HepG2 (cell line): Measurements from ENCODE around the gene PHB1. TPM values are rescaled to one million over a fixed set of nuclear protein-coding genes. Genes with fewer than 3 reads are reported as not detected.

ENCODE experiments used
- ATAC-seq: fragments of 200-7000 bp; cut with Tn5 transposase; 3 replicates; pipeline ENCODE4 v1.9.1; 2020; ENCODE audit warnings: mild to moderate bottlenecking, moderate library complexity
- BruUV-seq: library from RNA; stranded (reverse); fragments of 400-500 nt; replicated peaks from 2 replicates; lab custom pipeline; 2021; lab: Mats Ljungman, UMichigan
- CTCF ChIA-PET: fragments of 300-600 bp; formaldehyde crosslinking; extraction: SDS; loops from one replicate; lab custom pipeline; 2021; ENCODE audit warnings: low total read pairs, inconsistent platforms, low intra/inter-chr PET ratio; lab: Yijun Ruan, JAX
- POLR2A ChIA-PET: fragments of 350-600 bp; sonication (Branson Sonifier 250); formaldehyde crosslinking; loops from one replicate; lab custom pipeline; 2020; ENCODE audit warnings: antibody characterized with exemption, inconsistent platforms; lab: Yijun Ruan, JAX
- DNase-seq: peaks from one replicate; pipeline ENCODE4 v3.0.0-alpha.2; 2015; ENCODE audit warnings: low spot score
- FAIRE-seq: peaks from 3 replicates; lab custom pipeline; 2011; peaks lifted over from hg19 to GRCh38; lab: Jason Lieb, UNC
- H2AFZ ChIP-seq: one replicate; pipeline ENCODE4 v1.6.1; 2011; ENCODE audit warnings: low read length, inconsistent platforms
- H3K27ac ChIP-seq: fragments of 300-600 bp; 3 replicates; pipeline ENCODE4 v1.8.0; 2011; ENCODE audit warnings: mixed run types, mild to moderate bottlenecking, mixed read lengths, low read length, inconsistent platforms; ENCODE audit not compliant: insufficient read depth; ENCODE audit errors: extremely low read length
- H3K27me3 ChIP-seq, 2 experiments: fragments of 200-600 bp in 1 of 2; 2 replicates in 1 of 2; 3 replicates in 1 of 2; pipeline versions ENCODE4 v1.6.0 to v1.8.0; 2011; ENCODE audit warnings: low read length in 2 of 2, mild to moderate bottlenecking in 2 of 2, moderate library complexity in 2 of 2, inconsistent platforms in 1 of 2; ENCODE audit not compliant: insufficient read depth in 2 of 2, control insufficient read depth in 1 of 2
- H3K36me3 ChIP-seq, 2 experiments: fragments of 200-600 bp in 1 of 2; replicated peaks in 1 of 2; 2 replicates in 1 of 2; 3 replicates in 1 of 2; pipeline versions ENCODE4 v1.5.1 to v1.8.0; 2011; ENCODE audit warnings: low read length in 2 of 2, inconsistent platforms in 1 of 2; ENCODE audit not compliant: insufficient read depth in 2 of 2, control insufficient read depth in 1 of 2
- H3K4me1 ChIP-seq: 2 replicates; pipeline ENCODE4 v1.5.1; 2012; ENCODE audit warnings: low read length, inconsistent platforms; ENCODE audit not compliant: insufficient read depth
- H3K4me2 ChIP-seq: 2 replicates; pipeline ENCODE4 v1.6.0; 2011; ENCODE audit warnings: low read depth, low read length, inconsistent platforms
- H3K4me3 ChIP-seq, 3 experiments: fragments of 200-600 bp in 1 of 3; sonication (generic), shearing (Covaris generic) in 1 of 3; replicated peaks in 1 of 3; 2 replicates each; pipeline ENCODE4 v1.5.1; 2011 to 2016; ENCODE audit warnings: low read length in 3 of 3, inconsistent platforms in 2 of 3, low read depth in 2 of 3, mild to moderate bottlenecking in 2 of 3, control low read depth in 1 of 3, mixed read lengths in 1 of 3; ENCODE audit not compliant: insufficient read depth in 1 of 3
- H3K79me2 ChIP-seq: one replicate; pipeline ENCODE4 v1.6.1; 2011; ENCODE audit warnings: low read length, inconsistent platforms; ENCODE audit not compliant: insufficient read depth
- H3K9ac ChIP-seq: 2 replicates; pipeline ENCODE4 v1.6.0; 2011; ENCODE audit warnings: mild to moderate bottlenecking, low read depth, low read length, inconsistent platforms; ENCODE audit not compliant: insufficient read depth
- H3K9me3 ChIP-seq: 2 replicates; pipeline ENCODE4 v1.5.1; 2012; ENCODE audit warnings: mild to moderate bottlenecking, low read length
- H4K20me1 ChIP-seq: 2 replicates; pipeline ENCODE4 v1.6.0; 2011; ENCODE audit warnings: inconsistent platforms, mild to moderate bottlenecking, low read length, moderate library complexity; ENCODE audit not compliant: insufficient read depth
- ARNT2 ChIP-seq: sonication (generic); formaldehyde crosslinking; IDR thresholded peaks from 2 replicates; pipeline ENCODE4 v1.8.0; 2022; ENCODE audit warnings: mild to moderate bottlenecking, low read depth, missing genetic modification reagents, moderate library complexity
- ATF1 ChIP-seq: IDR thresholded peaks from 2 replicates; pipeline ENCODE4 v1.6.1; 2016; ENCODE audit warnings: mild to moderate bottlenecking, control low read depth
- FOXC1 ChIP-seq: sonication (generic); formaldehyde crosslinking; IDR thresholded peaks from 2 replicates; pipeline ENCODE4 v1.8.0; 2022; ENCODE audit warnings: mild to moderate bottlenecking, missing genetic modification reagents, borderline replicate concordance
- GLI4 ChIP-seq: sonication (generic); formaldehyde crosslinking; IDR thresholded peaks from 2 replicates; pipeline ENCODE4 v1.5.1; 2020; ENCODE audit warnings: missing genetic modification reagents, mild to moderate bottlenecking, moderate library complexity, borderline replicate concordance
- HCFC1 ChIP-seq: fragments of 150-350 bp; IDR thresholded peaks from 2 replicates; pipeline ENCODE4 v1.6.1; 2014; ENCODE audit warnings: low read depth, low read length
- IRF2 ChIP-seq: IDR thresholded peaks from 2 replicates; pipeline ENCODE4 v1.6.1; 2018; ENCODE audit warnings: missing genetic modification reagents, missing compliant biosample characterization
- NFIC ChIP-seq: IDR thresholded peaks from 2 replicates; pipeline ENCODE4 v1.6.1; 2012; ENCODE audit warnings: mild to moderate bottlenecking, low read length, inconsistent platforms
- PTBP1 ChIP-seq: fragments of 200-400 bp; formaldehyde crosslinking; IDR thresholded peaks from 2 replicates; pipeline ENCODE4 v1.6.1; 2018; ENCODE audit warnings: low read length, low read depth; ENCODE audit not compliant: poor library complexity, severe bottlenecking
- REST ChIP-seq, 2 experiments: IDR thresholded peaks; 2 replicates each; pipeline ENCODE4 v1.6.1; 2011 to 2012; ENCODE audit warnings: low read length in 2 of 2, borderline replicate concordance in 1 of 2, low read depth in 1 of 2, mild to moderate bottlenecking in 1 of 2, moderate library complexity in 1 of 2
- SMAD3 ChIP-seq: sonication (generic); formaldehyde crosslinking; IDR thresholded peaks from 2 replicates; pipeline ENCODE4 v1.4.0; 2020; ENCODE audit warnings: missing genetic modification reagents
- TFDP2 ChIP-seq: sonication (generic); formaldehyde crosslinking; IDR thresholded peaks from 2 replicates; pipeline ENCODE4 v1.4.0; 2020; ENCODE audit warnings: missing genetic modification reagents
- ZBTB26 ChIP-seq: IDR thresholded peaks from 2 replicates; pipeline ENCODE4 v1.6.1; 2016; ENCODE audit warnings: missing compliant biosample characterization, missing genetic modification reagents, borderline replicate concordance
- ZNF460 ChIP-seq: sonication (generic); formaldehyde crosslinking; IDR thresholded peaks from 2 replicates; pipeline ENCODE4 v1.5.1; 2020; ENCODE audit warnings: missing genetic modification reagents, mild to moderate bottlenecking, borderline replicate concordance
- ZNF556 ChIP-seq: sonication (generic); formaldehyde crosslinking; IDR thresholded peaks from 2 replicates; pipeline ENCODE4 v1.4.0; 2020; ENCODE audit warnings: mild to moderate bottlenecking, missing genetic modification reagents, borderline replicate concordance
- ZNF883 ChIP-seq: sonication (generic); formaldehyde crosslinking; IDR thresholded peaks from 2 replicates; pipeline ENCODE4 v1.5.1; 2020; ENCODE audit warnings: mild to moderate bottlenecking, missing genetic modification reagents; ENCODE audit errors: not compliant biosample characterization
- WGBS: methylation state at CpG from one replicate; pipeline ENCODE4 v1.1.6; 2017; ENCODE audit warnings: low lambda C conversion rate; 5-methylcytosine and 5-hydroxymethylcytosine counted together
- in situ Hi-C: cut with HindIII; loops from 2 replicates; pipeline ENCODE4 v1.10.0; 2017; ENCODE audit warnings: low pct_unique_long_range_greater_than_20kb; ENCODE audit not compliant: extremely low pct_ligation_motif_present
- intact Hi-C: fragments of 100-400 bp; cut with micrococcal nuclease; formaldehyde crosslinking; loops from one replicate; pipeline ENCODE4 v1.10.0; 2022; ENCODE audit not compliant: unreplicated experiment
- polyA plus RNA-seq, 8 experiments: library from polyadenylated mRNA; depleted of rRNA in 3 of 8; stranded (reverse) in 7 of 8; unstranded in 1 of 8; fragments of >200 nt; fragmentation: Illumina TruSeq in 4 of 8; extraction: Trizol in 4 of 8; gene quantifications; 2 replicates each; pipeline versions ENCODE4 v1.2.1 to v1.2.3, GENCODE V29; 2011 to 2016; ENCODE audit warnings: low read depth in 4 of 8, missing spikeins in 1 of 8, mixed read lengths in 1 of 8; ENCODE audit not compliant: insufficient read depth in 1 of 8
- total RNA-seq, 5 experiments: library from RNA; depleted of rRNA; stranded (reverse); fragments of >200 nt; fragmentation: Illumina TruSeq; extraction: Trizol; gene quantifications; 2 replicates each; pipeline ENCODE4 v1.2.3, GENCODE V29; 2016; ENCODE audit warnings: low read depth in 1 of 5

The PHB1 gene
- total and polyA plus RNA-seq, 2 of the 13 experiments (the other 11 are each of a cell fraction or from before 2014, with no cell fraction given) = 515 to 688 TPM

GRCh38 chr17:49441578-49441977 lies 26.9 kb upstream of the PHB1 start:
- peaks cover 11 to 84% of the 10 kb centered on the region in 2 experiments; a peak in 4 of 5 replicates for H3K27me3 ChIP-seq
- WGBS = 20% methylated on average over 4 of the region's 4 CpGs
- POLR2A ChIA-PET = no interaction called here
- CTCF ChIA-PET = no interaction called here
- H3K9ac ChIP-seq = no peak overlapping the region
- ATAC-seq (no peak), DNase-seq (no peak), FAIRE-seq (no peak)
- TF ChIP-seq ARNT2 (CRISPR knock-in tag) (no peak), NFIC (no peak), FOXC1 (CRISPR knock-in tag) (no peak), GLI4 (CRISPR knock-in tag) (no peak), ZNF556 (CRISPR knock-in tag) (no peak), PTBP1 (no peak), REST (IDR thresholded peaks at IDR 0.05; ENCODE audit: borderline replicate concordance in 1 of 2, low read depth in 1 of 2, low read length in 2 of 2) (no peak), IRF2 (CRISPR knock-in tag) (no peak), HCFC1 (no peak), ATF1 (CRISPR knock-in tag) (no peak), ZBTB26 (CRISPR knock-in tag) (no peak), SMAD3 (no peak), ZNF883 (CRISPR knock-in tag) (no peak), TFDP2 (CRISPR knock-in tag) (no peak), ZNF460 (CRISPR knock-in tag) (no peak)
- H3K9me3 ChIP-seq = no peaks in the 10 kb centered on the region
- no peak overlapping the region for H2AFZ ChIP-seq
- intact Hi-C loops (no loop called here), in situ Hi-C loops (no loop called here)
- H3K36me3 ChIP-seq = no peaks in the 10 kb centered on the region
- no peaks in the 10 kb centered on the region for H4K20me1 ChIP-seq
- H3K4me1 ChIP-seq = peaks cover 36% of the 10 kb centered on the region
- no peaks in the 10 kb centered on the region for H3K79me2 ChIP-seq
- no peak overlapping the region for H3K4me2 ChIP-seq
- no TSS peak for BruUV-seq
- no peak overlapping the region for H3K4me3 ChIP-seq
- H3K27ac ChIP-seq = no peak overlapping the region
